HCT116 (cell line): ENCODE measurements around the gene EFL1.
"Not testable (repeated sequence)": the region's sequence is repeated elsewhere in the genome, so short reads cannot be mapped to it uniquely, and the experiment has no call there.

Source experiments
- EGR1 ChIP-seq: IDR thresholded peaks from 2 replicates; pipeline ENCODE4 v1.6.1; 2012; ENCODE audit warnings: low read depth
- ELF1 ChIP-seq: IDR thresholded peaks from 2 replicates; pipeline ENCODE4 v1.6.1; 2012; ENCODE audit warnings: low read depth, borderline replicate concordance
- EZH2 ChIP-seq: fragments of 200-600 bp; sonication (generic); IDR thresholded peaks from 2 replicates; pipeline ENCODE4 v1.6.1; 2017; ENCODE audit warnings: antibody characterized with exemption, mixed run types
- EZH2phosphoT487 ChIP-seq: fragments of 200-600 bp; IDR thresholded peaks from 2 replicates; pipeline ENCODE4 v1.6.1; 2018; ENCODE audit warnings: antibody characterized with exemption, borderline replicate concordance
- FOSL1 ChIP-seq: IDR thresholded peaks from 2 replicates; pipeline ENCODE4 v1.6.1; 2012; ENCODE audit warnings: low read depth
- POLR2A ChIP-seq: IDR thresholded peaks from 2 replicates; pipeline ENCODE4 v1.7.0; 2011; ENCODE audit warnings: borderline replicate concordance; ENCODE audit not compliant: insufficient read depth, insufficient read length; ENCODE audit errors: extremely low read depth
- POLR2AphosphoS5 ChIP-seq: IDR thresholded peaks from 2 replicates; pipeline ENCODE4 v1.6.1; 2011; ENCODE audit warnings: mild to moderate bottlenecking, low read depth, low read length, moderate library complexity
- RAD21 ChIP-seq: IDR thresholded peaks from 2 replicates; pipeline ENCODE4 v1.6.1; 2012; ENCODE audit warnings: low read depth, mild to moderate bottlenecking
- SP1 ChIP-seq: IDR thresholded peaks from 2 replicates; pipeline ENCODE4 v1.6.1; 2012; ENCODE audit warnings: low read depth
- SRF ChIP-seq: IDR thresholded peaks from 2 replicates; pipeline ENCODE4 v1.6.1; 2012; ENCODE audit warnings: low read depth
- TCF7L2 ChIP-seq: IDR thresholded peaks from 2 replicates; pipeline ENCODE4 v1.7.0; 2011; ENCODE audit warnings: borderline replicate concordance, inconsistent platforms; ENCODE audit not compliant: insufficient read depth, insufficient read length; ENCODE audit errors: extremely low read depth
- ZNF274 ChIP-seq: fragments of 200-500 bp; sonication (Bioruptor generic); IDR thresholded peaks from 2 replicates; pipeline ENCODE4 v1.6.1; 2014; ENCODE audit warnings: mild to moderate bottlenecking, low read depth, low read length, inconsistent platforms
- TF ChIP-seq, protein P1 (sequence below), 3 experiments: fragments of 200-600 bp in 1 of 3; sonication (generic) in 1 of 3; IDR thresholded peaks in 2 of 3; conservative IDR thresholded peaks in 1 of 3; 2 replicates each; pipeline ENCODE4 v1.5.1; 2012 to 2017; ENCODE audit warnings: low read depth in 2 of 3, low read length in 2 of 3, antibody characterized with exemption in 1 of 3, borderline replicate concordance in 1 of 3, control low read depth in 1 of 3, mild to moderate bottlenecking in 1 of 3, mixed read lengths in 1 of 3, mixed run types in 1 of 3, moderate library complexity in 1 of 3; ENCODE audit not compliant: insufficient read depth in 1 of 3
- TF ChIP-seq, protein P2 (sequence below): IDR thresholded peaks from 2 replicates; pipeline ENCODE4 v1.6.1; 2011; ENCODE audit warnings: mild to moderate bottlenecking, low read length, moderate library complexity; ENCODE audit not compliant: insufficient replicate concordance; ENCODE audit errors: extremely low read depth

DNA sequence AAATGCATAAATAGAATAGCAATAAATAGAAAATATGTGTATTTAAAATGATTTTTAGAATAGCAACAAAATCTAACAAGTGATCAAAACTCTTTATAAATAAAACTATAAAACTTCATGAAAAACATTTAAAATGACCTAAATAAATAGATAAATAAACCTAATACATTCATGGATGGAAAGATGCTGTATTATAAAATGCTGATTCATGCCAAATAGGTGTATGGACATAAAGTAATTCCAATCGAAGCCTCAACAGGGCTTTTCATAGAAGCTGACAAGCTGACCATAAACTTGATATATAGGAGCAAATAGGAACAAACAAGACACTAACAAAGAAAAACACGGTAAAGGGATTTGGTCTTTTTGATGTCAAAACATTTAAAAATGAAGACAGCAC, 46.4 kb downstream of the EFL1 start:
- not testable (repeated sequence) for TF ChIP-seq POLR2A, RAD21, EZH2, SP1, SRF, EGR1, FOSL1, EZH2phosphoT487, ZNF274, POLR2AphosphoS5, ELF1, TCF7L2
- TF ChIP-seq, protein P1, sequence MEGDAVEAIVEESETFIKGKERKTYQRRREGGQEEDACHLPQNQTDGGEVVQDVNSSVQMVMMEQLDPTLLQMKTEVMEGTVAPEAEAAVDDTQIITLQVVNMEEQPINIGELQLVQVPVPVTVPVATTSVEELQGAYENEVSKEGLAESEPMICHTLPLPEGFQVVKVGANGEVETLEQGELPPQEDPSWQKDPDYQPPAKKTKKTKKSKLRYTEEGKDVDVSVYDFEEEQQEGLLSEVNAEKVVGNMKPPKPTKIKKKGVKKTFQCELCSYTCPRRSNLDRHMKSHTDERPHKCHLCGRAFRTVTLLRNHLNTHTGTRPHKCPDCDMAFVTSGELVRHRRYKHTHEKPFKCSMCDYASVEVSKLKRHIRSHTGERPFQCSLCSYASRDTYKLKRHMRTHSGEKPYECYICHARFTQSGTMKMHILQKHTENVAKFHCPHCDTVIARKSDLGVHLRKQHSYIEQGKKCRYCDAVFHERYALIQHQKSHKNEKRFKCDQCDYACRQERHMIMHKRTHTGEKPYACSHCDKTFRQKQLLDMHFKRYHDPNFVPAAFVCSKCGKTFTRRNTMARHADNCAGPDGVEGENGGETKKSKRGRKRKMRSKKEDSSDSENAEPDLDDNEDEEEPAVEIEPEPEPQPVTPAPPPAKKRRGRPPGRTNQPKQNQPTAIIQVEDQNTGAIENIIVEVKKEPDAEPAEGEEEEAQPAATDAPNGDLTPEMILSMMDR (IDR thresholded peaks at IDR 0.05 in 2 of 3, conservative IDR thresholded peaks at IDR 0.05 in 1 of 3; ENCODE audit: borderline replicate concordance in 1 of 3, insufficient read depth in 1 of 3, low read depth in 2 of 3, low read length in 2 of 3) = not testable (repeated sequence)
- TF ChIP-seq, protein P2, sequence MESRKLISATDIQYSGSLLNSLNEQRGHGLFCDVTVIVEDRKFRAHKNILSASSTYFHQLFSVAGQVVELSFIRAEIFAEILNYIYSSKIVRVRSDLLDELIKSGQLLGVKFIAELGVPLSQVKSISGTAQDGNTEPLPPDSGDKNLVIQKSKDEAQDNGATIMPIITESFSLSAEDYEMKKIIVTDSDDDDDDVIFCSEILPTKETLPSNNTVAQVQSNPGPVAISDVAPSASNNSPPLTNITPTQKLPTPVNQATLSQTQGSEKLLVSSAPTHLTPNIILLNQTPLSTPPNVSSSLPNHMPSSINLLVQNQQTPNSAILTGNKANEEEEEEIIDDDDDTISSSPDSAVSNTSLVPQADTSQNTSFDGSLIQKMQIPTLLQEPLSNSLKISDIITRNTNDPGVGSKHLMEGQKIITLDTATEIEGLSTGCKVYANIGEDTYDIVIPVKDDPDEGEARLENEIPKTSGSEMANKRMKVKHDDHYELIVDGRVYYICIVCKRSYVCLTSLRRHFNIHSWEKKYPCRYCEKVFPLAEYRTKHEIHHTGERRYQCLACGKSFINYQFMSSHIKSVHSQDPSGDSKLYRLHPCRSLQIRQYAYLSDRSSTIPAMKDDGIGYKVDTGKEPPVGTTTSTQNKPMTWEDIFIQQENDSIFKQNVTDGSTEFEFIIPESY = not testable (repeated sequence)
